ENCODE measurements around the gene GRIA1.
"Not testable (repeated sequence)": the region's sequence is repeated elsewhere in the genome, so short reads cannot be mapped to it uniquely, and the experiment has no call there.

GRIA1 gene

DNA sequence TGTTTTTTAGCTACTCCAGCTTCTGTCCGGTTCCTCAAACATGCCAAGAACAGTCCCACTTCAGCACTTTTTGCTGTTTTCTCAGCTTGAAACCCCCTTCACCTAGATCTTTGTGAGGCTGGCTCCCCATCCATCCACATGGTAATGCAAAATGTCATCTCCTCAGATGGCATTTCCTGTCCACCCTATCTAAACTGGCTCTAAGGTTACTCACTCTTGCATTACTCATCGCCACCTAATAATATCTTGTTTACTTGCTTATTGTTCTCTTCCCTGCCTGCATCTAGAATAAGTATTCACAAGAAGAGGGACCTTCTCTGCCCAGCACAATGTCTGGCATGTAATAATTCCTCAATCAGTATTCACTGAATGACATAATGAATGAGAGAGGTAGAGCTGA is 328.2 kb downstream of the GRIA1 start:
- H4K20me1 ChIP-seq: no peaks in the 10 kb centered on the region
- no peak overlapping the region for H3K4me2 ChIP-seq
- H3K4me1 ChIP-seq: no peaks in the 10 kb centered on the region
- no peak overlapping the region for H3K4me3 ChIP-seq
- H3K9ac ChIP-seq: no peak overlapping the region
- H3K9me3 ChIP-seq (replicated peaks in 1 of 11): no peaks in the 10 kb centered on the region
- no peak overlapping the region for H3K27ac ChIP-seq
- no peak for TF ChIP-seq Cebpa-rat (IDR thresholded peaks at IDR 0.05)
- no peaks in the 10 kb centered on the region for H3K36me3 ChIP-seq
- H3K27me3 ChIP-seq: no peaks in the 10 kb centered on the region

DNA sequence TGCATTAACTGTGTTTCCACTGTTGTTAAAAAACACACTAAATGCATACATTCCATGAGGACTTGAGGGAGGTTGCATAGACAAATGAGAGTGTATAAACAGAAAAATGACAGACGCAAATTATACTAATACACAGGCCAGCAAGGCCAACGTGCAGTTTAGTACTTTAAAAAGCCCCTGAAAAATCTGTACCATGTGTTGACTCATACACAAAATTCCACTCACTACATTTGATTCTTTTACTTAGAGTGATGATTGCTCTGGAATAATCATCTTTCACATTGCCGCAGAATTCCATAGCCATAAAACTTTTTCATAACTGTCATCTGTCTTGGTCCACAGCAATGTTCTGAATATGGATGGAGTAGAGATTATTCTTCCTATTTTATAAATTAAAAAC is 332.6 kb downstream of the GRIA1 start:
- Histone ChIP-seq H3K27me3 (no peaks in the 10 kb centered on the region), H3K27ac (no peak overlapping the region), H3K4me1 (peaks cover 0 to 13% (median 5%) of the 10 kb centered on the region in 10 experiments; a peak in 13 of 20 replicates), H3K9ac (no peak overlapping the region), H3K36me3 (no peaks in the 10 kb centered on the region), H4K20me1 (no peaks in the 10 kb centered on the region), H3K4me2 (no peak overlapping the region), H3K9me3 (replicated peaks in 1 of 11) (peaks cover 0 to 2% (median 0%) of the 10 kb centered on the region in 11 experiments; a peak in 1 of 22 replicates), H3K4me3 (no peak overlapping the region)
- no peak for TF ChIP-seq Cebpa-rat (IDR thresholded peaks at IDR 0.05)

DNA sequence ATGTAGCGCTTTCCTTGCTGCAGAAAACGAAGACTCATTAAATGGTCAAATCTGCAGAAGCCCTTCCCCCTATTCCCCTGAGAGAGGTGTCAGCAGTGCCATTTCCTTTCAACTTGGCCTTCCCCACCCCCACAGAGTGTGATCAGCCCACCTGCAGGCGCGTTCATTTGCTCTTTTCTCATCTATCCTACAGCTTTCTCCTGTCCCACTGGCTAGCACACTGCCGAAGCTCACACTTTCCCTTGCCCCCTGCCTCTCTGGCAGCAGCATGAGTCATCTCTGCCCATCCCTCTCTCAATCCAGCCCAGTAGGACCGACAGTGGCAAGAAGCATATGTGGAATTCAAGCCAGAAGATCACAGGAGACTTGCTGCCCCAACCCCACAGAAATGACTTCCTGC is 334.4 kb downstream of the GRIA1 start:
- peaks cover 0 to 4% (median 0%) of the 10 kb centered on the region in 11 experiments; a peak in 1 of 22 replicates for H3K9me3 ChIP-seq (replicated peaks in 1 of 11)
- no peaks in the 10 kb centered on the region for H3K36me3 ChIP-seq
- H4K20me1 ChIP-seq: no peaks in the 10 kb centered on the region
- peaks cover 0 to 13% (median 5%) of the 10 kb centered on the region in 10 experiments; a peak in 13 of 20 replicates for H3K4me1 ChIP-seq
- no peak overlapping the region for H3K9ac ChIP-seq
- no peaks in the 10 kb centered on the region for H3K27me3 ChIP-seq
- no peak for TF ChIP-seq Cebpa-rat (IDR thresholded peaks at IDR 0.05)
- no peak overlapping the region for H3K4me3 ChIP-seq
- peak overlapping the region in 7 of 11 experiments; percentile 8 to 49 (median 37); a peak in 9 of 22 replicates for H3K4me2 ChIP-seq
- H3K27ac ChIP-seq: no peak overlapping the region

DNA sequence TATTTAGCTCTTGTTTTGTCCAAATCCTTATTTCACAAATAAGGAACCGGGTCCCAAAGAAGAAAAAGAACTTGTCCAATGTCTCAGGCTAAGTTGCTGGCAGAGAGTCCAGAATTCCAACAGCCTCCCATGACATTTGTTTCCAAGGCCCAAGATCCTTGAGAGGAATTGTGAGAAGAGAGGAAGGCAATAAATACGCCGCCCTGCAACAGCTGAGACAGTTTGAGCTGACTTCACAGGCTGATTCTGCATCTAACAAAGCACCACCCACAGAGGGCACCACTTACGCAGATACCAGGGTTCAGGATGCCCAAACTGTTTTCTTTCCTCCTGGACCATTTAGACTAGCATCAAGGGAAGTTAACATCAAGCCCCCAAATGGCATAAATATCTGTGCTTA is 336.9 kb downstream of the GRIA1 start:
- Histone ChIP-seq H4K20me1 (no peaks in the 10 kb centered on the region), H3K9me3 (replicated peaks in 1 of 11) (peaks cover 0 to 4% (median 0%) of the 10 kb centered on the region in 11 experiments; a peak in 2 of 22 replicates)
- TF ChIP-seq Cebpa-rat (IDR thresholded peaks at IDR 0.05): no peak

DNA sequence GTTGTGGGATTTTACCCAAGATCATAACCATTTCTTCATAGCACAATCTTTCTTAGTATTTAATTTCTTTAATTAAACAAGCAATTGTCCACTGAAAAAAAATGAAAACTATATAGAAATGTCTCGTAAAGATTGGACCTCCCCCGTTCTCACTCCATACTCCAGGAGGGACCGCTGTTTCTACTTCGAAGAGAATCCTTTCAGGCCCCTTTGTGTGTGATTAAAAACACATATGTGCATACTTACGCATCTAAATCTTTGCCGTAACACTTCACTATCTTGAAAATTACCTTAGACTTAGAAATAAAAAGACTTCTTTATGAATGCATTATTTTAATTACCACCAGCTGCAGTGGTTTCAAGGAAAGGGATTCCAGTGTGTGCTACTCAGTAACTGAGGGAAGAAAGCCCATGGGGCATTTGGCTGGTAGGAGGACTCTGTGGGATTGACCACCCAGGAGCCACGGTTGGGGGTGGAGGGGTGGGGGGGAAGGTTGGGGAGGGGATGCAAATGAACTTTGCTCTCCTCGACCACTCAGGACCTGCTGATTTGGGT is 339.1 kb downstream of the GRIA1 start:
- H3K27ac ChIP-seq: no peak overlapping the region
- no peak overlapping the region for H3K4me3 ChIP-seq
- H3K4me1 ChIP-seq: peaks cover 0 to 12% (median 5%) of the 10 kb centered on the region in 10 experiments; a peak in 13 of 20 replicates
- TF ChIP-seq Cebpa-rat (IDR thresholded peaks at IDR 0.05): no peak
- H3K36me3 ChIP-seq: no peaks in the 10 kb centered on the region
- no peaks in the 10 kb centered on the region for H3K27me3 ChIP-seq
- H3K9me3 ChIP-seq (replicated peaks in 1 of 11): peaks cover 0 to 4% (median 0%) of the 10 kb centered on the region in 11 experiments; a peak in 2 of 22 replicates
- no peak overlapping the region for H3K9ac ChIP-seq
- H3K4me2 ChIP-seq: no peak overlapping the region
- no peaks in the 10 kb centered on the region for H4K20me1 ChIP-seq

More for the DNA sequence above, 336.9 kb downstream of the GRIA1 start:
- no peak overlapping the region for H3K4me2 ChIP-seq
- H3K4me3 ChIP-seq: no peak overlapping the region
- H3K27ac ChIP-seq: no peak overlapping the region
- no peaks in the 10 kb centered on the region for H3K36me3 ChIP-seq
- H3K27me3 ChIP-seq: no peaks in the 10 kb centered on the region
- peaks cover 0 to 13% (median 5%) of the 10 kb centered on the region in 10 experiments; a peak in 13 of 20 replicates for H3K4me1 ChIP-seq
- no peak overlapping the region for H3K9ac ChIP-seq

DNA sequence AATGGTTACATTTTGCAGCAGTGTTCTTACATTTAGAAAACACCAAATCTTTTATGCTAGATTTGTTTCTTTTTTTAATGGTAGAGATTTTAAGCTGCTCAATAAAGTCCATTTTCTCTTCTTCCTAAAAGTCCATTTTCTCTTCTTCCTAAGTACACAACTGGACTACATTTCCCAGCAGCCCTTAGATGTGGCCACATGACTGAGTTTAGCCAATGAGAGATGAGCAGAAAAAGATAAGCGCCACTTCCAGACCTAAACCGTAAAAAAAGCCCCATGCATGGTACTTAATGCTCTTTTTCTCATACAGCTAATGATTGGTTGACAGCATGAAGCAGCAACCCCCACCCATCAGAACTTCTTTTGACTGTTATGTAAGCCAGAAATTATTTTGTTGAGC is 341.5 kb downstream of the GRIA1 start:
- no peak overlapping the region for H3K4me2 ChIP-seq

DNA sequence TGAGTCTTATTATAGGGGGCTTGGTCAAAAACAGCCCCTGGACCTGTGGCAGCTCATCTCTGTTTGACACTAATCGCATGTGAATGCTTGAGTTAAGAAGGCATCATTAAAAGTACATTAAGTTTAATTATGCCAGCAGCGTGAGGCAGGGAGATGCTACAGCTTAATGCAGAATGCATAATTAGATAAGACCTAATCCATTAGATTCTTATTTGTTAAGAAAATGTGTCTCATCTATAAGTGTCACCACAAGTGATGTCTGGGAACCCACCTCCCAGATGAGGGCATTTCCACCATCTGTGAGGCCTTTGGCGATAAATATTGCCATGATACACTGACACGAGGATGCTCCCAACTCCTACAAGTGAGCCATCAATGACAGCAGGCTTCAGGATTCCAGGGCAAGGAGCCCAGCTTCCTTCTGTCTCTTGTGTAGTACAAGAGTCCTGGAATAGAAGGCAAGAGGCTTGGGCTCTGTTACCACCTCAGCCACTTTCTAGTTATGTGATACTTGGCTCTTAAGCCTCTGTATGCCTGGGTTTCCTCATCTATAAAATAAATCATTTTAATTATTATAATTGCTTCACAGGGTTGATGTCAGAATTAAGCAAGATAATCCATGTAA is 345.5 kb downstream of the GRIA1 start:
- H3K36me3 ChIP-seq: no peaks in the 10 kb centered on the region
- no peak overlapping the region for H3K4me3 ChIP-seq
- no peak overlapping the region for H3K4me2 ChIP-seq
- TF ChIP-seq Cebpa-rat (IDR thresholded peaks at IDR 0.05): no peak
- no peaks in the 10 kb centered on the region for H3K27me3 ChIP-seq
- no peaks in the 10 kb centered on the region for H4K20me1 ChIP-seq
- no peaks in the 10 kb centered on the region for H3K4me1 ChIP-seq
- peaks cover 0 to 3% (median 0%) of the 10 kb centered on the region in 11 experiments; a peak in 1 of 22 replicates for H3K9me3 ChIP-seq (replicated peaks in 1 of 11)
- no peak overlapping the region for H3K27ac ChIP-seq
- no peak overlapping the region for H3K9ac ChIP-seq

More for the DNA sequence above, 341.5 kb downstream of the GRIA1 start:
- Histone ChIP-seq H3K9me3 (replicated peaks in 1 of 11) (peaks cover 0 to 4% (median 0%) of the 10 kb centered on the region in 11 experiments; a peak in 2 of 22 replicates), H3K4me3 (no peak overlapping the region), H4K20me1 (no peaks in the 10 kb centered on the region), H3K27me3 (no peaks in the 10 kb centered on the region), H3K36me3 (no peaks in the 10 kb centered on the region), H3K4me1 (no peaks in the 10 kb centered on the region), H3K9ac (no peak overlapping the region), H3K27ac (no peak overlapping the region)
- no peak for TF ChIP-seq Cebpa-rat (IDR thresholded peaks at IDR 0.05)

DNA sequence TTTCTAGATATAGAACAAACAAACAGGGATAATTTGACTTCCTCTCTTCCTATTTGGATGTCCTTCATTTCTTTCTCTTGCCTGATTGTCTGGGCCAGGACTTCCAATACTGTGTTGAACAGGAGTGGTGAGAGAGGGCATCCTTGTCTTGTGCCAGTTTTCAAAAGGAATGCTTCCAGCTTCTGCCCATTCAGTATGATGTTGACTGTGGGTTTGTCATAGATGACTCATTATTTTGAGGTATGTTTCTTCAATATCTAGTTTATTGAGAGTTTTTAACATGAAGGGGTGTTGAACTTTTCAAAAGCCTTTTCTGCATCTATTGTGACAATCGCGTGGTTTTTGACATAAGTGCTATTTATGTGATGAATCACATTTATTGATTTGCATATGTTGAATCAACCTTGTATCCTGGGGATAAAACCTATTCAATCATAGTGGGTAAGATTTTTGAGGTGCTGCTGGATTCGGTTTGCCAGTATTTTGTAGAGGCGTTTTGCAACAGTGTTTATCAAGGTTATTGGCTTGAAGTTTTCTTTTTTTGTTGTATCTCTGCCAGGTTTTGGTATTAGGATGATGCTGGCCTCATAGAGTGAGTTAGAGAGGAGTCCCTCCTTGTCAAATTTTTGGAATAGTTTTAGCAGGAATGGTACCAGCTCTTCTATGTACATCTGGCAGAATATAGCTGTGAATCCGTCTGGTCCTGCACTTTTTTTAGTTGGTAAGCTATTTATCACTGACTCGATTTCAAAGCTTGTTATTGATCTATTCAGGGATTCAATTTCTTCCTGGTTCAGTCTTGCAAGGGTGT is 359.0 kb downstream of the GRIA1 start:
- not testable (repeated sequence) for H3K4me2 ChIP-seq; H3K27ac ChIP-seq; H3K9ac ChIP-seq; H3K4me1 ChIP-seq; H3K36me3 ChIP-seq; H3K4me3 ChIP-seq; H4K20me1 ChIP-seq; H3K9me3 ChIP-seq (replicated peaks in 1 of 11); H3K27me3 ChIP-seq

DNA sequence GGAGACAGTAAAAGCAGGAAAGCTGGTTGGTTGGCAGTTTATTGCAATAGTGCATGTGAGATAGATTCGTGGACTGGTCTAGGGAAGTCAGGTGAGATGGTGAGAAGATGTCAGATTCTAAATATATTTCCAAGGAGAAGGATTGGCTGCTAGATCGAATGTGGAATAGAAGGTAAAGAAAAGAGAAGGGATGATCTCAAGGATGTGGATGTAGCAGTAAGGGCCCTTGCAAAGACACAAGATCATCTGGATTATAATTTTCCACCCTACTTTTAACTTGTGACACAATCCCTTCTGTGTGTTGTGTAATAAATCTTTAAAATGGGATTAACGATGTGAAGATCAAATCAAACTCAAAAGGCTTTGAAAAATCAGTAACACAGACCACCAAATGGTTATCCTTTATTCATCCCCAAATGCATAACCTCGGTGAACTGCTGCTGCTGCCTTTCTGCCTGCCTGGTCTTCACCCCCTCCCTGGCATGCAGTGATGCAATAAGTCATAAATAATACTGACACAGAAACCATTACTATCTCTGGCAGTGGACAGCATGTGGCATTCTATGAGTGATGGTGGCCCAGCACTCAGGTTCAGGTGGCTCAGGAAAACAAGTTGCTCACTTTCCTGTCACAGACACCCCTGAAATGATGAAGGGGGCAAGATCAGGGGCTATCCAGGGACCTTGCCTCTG is 369.9 kb downstream of the GRIA1 start:
- Histone ChIP-seq H3K4me3 (no peak overlapping the region), H3K4me2 (no peak overlapping the region), H4K20me1 (no peaks in the 10 kb centered on the region), H3K36me3 (no peaks in the 10 kb centered on the region), H3K9me3 (replicated peaks in 1 of 11) (peaks cover 0 to 13% (median 4%) of the 10 kb centered on the region in 11 experiments; a peak in 6 of 22 replicates), H3K4me1 (no peaks in the 10 kb centered on the region), H3K9ac (no peak overlapping the region), H3K27me3 (no peaks in the 10 kb centered on the region), H3K27ac (no peak overlapping the region)
- peak in 1 of 11 experiments; percentile 35; a peak in 1 of 22 replicates for TF ChIP-seq Cebpa-rat (IDR thresholded peaks at IDR 0.05)

DNA sequence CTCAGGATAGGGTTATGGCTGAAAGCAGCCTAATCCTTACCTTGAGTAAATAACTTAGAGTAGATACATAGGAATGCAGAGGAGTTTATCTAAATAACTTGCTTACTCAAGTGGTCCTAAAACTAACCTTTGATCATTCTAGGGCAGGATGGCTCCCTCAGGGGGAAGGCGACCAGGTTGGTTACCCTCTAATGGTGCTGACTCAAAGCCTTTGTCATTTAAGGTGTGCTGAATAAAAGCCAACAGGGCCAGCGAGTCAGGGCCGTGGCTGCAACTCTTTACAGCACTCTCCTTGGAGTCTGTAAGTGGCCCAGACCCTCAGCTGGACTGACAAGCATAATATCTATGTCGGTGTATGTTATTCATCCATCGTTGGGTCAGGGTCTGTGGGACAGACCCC is 372.4 kb downstream of the GRIA1 start:
- H3K27me3 ChIP-seq; H3K4me2 ChIP-seq; H3K9ac ChIP-seq; H4K20me1 ChIP-seq; H3K27ac ChIP-seq; H3K36me3 ChIP-seq; H3K4me1 ChIP-seq; H3K4me3 ChIP-seq; H3K9me3 ChIP-seq (replicated peaks in 1 of 11): not testable (repeated sequence)

Data from BLaER1 treated with 17β-estradiol and CSF1 and Interleukin-3, amounts not matched to agents 10 nM and 100 nM (cell line).